H1 (cell line): ENCODE results near the gene LRRC4.

ENCODE experiments used
- NRF1 ChIP-seq: IDR thresholded peaks from 2 replicates; pipeline ENCODE4 v1.6.1; 2011; ENCODE audit warnings: mild to moderate bottlenecking, low read depth, low read length, improper control_type of control experiment
- RAD21 ChIP-seq, 2 experiments: IDR thresholded peaks in 1 of 2; conservative IDR thresholded peaks in 1 of 2; 2 replicates each; pipeline ENCODE4 v1.6.1; 2011; ENCODE audit warnings: low read depth in 2 of 2, low read length in 2 of 2, improper control_type of control experiment in 1 of 2, inconsistent platforms in 1 of 2, mild to moderate bottlenecking in 1 of 2, moderate library complexity in 1 of 2
- SAP30 ChIP-seq: fragments of 300-600 bp; sonication (generic); IDR thresholded peaks from 2 replicates; pipeline ENCODE4 v1.7.1; 2012; ENCODE audit warnings: low read length, moderate library complexity, mild to moderate bottlenecking, inconsistent platforms; ENCODE audit not compliant: insufficient read depth, insufficient replicate concordance
- TF ChIP-seq, protein P1 (sequence below), 3 experiments: IDR thresholded peaks; 1 replicate in 2 of 3; 2 replicates in 1 of 3; pipeline versions ENCODE4 v1.5.1 to v1.6.1; 2011; ENCODE audit warnings: low read length in 3 of 3, mild to moderate bottlenecking in 3 of 3, inconsistent platforms in 2 of 3, low read depth in 1 of 3, moderate library complexity in 1 of 3; ENCODE audit not compliant: insufficient read depth in 1 of 3; ENCODE audit errors: control extremely low read depth in 1 of 3
- TF ChIP-seq, protein P2 (sequence below): IDR thresholded peaks from 2 replicates; pipeline ENCODE4 v1.6.1; 2012; ENCODE audit warnings: low read length, inconsistent platforms

DNA sequence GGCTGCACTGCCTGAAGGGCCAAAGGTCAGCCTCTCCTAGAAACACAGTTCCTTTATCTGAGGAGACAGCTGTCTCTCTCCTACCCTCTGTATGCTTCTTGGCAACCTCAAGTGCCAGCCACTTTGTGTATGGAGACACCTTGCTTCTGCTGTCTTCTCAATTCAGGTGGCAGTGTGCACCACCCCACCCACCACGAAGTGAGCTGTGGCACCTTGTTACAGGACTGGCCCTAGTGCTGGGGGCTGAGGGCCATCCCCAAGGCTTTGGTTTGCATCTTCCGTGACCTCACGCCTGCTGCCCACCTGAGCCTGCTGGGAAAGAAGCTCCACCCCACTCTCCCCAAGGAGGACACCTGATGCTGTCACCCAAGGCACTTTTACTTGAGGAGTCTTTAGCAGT lies 47.1 kb upstream of the LRRC4 start:
- TF ChIP-seq, protein P1, sequence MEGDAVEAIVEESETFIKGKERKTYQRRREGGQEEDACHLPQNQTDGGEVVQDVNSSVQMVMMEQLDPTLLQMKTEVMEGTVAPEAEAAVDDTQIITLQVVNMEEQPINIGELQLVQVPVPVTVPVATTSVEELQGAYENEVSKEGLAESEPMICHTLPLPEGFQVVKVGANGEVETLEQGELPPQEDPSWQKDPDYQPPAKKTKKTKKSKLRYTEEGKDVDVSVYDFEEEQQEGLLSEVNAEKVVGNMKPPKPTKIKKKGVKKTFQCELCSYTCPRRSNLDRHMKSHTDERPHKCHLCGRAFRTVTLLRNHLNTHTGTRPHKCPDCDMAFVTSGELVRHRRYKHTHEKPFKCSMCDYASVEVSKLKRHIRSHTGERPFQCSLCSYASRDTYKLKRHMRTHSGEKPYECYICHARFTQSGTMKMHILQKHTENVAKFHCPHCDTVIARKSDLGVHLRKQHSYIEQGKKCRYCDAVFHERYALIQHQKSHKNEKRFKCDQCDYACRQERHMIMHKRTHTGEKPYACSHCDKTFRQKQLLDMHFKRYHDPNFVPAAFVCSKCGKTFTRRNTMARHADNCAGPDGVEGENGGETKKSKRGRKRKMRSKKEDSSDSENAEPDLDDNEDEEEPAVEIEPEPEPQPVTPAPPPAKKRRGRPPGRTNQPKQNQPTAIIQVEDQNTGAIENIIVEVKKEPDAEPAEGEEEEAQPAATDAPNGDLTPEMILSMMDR (IDR thresholded peaks at IDR 0.05; ENCODE audit: control extremely low read depth in 1 of 3, insufficient read depth in 1 of 3, low read depth in 1 of 3, low read length in 3 of 3): no peak
- TF ChIP-seq, protein P2, sequence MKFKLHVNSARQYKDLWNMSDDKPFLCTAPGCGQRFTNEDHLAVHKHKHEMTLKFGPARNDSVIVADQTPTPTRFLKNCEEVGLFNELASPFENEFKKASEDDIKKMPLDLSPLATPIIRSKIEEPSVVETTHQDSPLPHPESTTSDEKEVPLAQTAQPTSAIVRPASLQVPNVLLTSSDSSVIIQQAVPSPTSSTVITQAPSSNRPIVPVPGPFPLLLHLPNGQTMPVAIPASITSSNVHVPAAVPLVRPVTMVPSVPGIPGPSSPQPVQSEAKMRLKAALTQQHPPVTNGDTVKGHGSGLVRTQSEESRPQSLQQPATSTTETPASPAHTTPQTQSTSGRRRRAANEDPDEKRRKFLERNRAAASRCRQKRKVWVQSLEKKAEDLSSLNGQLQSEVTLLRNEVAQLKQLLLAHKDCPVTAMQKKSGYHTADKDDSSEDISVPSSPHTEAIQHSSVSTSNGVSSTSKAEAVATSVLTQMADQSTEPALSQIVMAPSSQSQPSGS: no peak
- no peak for TF ChIP-seq RAD21 (IDR thresholded peaks at IDR 0.05 in 1 of 2, conservative IDR thresholded peaks at IDR 0.05 in 1 of 2; ENCODE audit: low read depth in 2 of 2, low read length in 2 of 2)
- TF ChIP-seq SAP30: no peak
- TF ChIP-seq NRF1: no peak
